GM21737 (cell line): Measurements from ENCODE around the gene CPN2.

Experiments
- ATAC-seq: cut with Tn5 transposase; IDR thresholded peaks from one replicate; pipeline ENCODE4 v1.9.1; 2021; ENCODE audit warnings: mild to moderate bottlenecking, moderate library complexity; ENCODE audit not compliant: unreplicated experiment

CPN2 gene

GRCh38 chr3:194330579-194330978, 20.5 kb downstream of the CPN2 start:
- no peak for ATAC-seq

DNA sequence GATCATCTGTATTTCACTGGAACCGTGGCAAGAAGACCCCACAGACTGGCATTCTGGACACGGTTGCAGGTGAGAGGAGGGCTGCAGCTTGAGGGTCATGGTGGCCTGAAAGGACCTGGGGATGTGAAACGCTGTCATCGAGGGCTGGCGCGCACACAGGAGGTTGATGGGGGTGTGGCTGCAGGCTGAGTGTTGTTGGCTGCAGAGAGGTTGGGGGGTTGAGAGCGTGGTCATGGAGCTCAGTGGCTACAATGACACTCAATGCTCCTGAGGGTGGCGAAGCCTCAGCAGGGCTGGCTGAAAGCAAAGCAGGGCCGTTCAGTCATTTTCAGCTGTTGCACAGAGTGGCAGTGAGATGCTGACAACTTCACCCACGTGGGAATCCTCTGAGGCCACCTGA, 21.0 kb downstream of the CPN2 start:
- no peak for ATAC-seq

DNA sequence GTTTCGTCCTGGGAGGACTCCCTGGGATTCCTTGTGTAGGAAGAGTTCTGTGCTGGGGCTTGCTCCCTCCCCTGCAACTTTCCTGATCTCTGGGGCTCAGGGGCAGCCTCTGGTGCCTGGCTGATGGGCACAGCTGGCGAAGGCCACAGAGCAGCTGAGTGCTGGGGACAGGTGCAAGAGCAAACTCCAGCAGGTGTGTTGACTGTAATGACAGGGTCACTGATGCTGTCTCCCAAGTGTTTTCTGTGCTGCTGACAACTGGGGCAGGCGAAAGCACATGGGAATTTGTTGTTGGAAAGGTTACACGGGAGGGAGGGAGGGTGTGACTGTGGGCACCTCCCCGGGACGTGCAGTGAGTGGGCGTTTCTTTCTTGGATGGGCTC, 21.6 kb downstream of the CPN2 start:
- ATAC-seq = no peak

DNA sequence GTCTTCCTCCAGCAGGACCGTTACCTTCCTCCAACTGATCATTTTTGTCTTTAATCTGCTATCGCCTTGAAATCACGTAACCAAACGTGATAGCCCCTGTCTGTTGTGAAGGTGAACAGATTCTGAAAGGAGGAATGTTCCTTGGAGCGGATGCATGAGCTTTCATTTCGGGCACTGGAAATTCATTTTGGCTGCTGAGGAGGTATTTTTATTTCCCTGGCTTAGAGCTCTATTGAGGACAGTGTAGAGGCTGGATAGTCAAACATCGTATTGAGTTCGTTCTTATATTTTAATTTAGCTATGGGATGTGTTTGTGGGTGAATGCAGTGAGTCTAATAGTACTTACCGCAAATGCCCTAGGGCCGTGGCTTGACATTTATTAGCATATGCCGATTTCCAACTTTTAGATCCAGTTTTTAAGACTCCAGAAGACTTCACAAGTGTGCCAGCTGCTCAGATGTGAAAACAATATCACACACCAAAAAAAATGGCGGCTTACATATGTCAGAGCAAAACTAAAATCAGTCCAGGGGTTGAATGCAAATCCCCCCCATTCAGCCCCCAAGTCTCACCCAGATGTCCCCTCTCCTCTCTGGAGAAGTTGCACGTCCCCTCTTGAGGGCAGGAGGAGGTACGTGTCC, 22.1 kb downstream of the CPN2 start:
- no peak for ATAC-seq

- ATAC-seq = no peak
Measured at GRCh38 chr3:194328053-194328657, 23.0 kb downstream of the CPN2 start.

DNA sequence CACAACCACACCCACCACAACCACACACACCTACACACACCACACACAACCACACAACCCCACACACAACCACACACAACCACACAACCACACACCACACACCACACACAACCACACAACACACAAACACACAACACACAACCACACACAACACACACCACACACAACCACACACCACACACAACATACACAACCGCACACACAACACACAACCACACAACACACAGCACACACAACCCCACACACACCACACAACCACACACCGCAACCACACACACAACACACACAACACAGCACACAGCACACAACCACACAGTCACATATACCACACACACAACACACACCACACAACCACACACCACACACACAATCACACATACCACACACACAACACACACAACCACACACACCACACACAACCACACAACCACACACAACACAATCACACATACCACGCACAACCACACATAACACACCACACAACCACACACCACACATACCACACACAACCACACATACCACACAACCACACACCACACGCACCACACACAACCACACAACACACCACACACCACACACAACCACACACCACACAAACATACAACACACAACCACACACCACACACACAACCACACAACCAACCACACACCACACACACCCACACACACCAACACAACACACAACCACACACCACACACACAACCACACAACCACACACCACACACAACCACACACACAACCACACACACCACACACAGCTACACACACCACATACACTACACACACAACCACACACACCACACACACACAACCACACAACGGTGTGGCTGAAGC, 23.7 kb downstream of the CPN2 start:
- no peak for ATAC-seq

- ATAC-seq = no peak
Measured at GRCh38 chr3:194326968-194327217, 24.2 kb downstream of the CPN2 start.

GRCh38 chr3:194326192-194326967, 24.7 kb downstream of the CPN2 start:
- ATAC-seq = no peak

GRCh38 chr3:194325424-194326153, 25.5 kb downstream of the CPN2 start:
- no peak for ATAC-seq

DNA sequence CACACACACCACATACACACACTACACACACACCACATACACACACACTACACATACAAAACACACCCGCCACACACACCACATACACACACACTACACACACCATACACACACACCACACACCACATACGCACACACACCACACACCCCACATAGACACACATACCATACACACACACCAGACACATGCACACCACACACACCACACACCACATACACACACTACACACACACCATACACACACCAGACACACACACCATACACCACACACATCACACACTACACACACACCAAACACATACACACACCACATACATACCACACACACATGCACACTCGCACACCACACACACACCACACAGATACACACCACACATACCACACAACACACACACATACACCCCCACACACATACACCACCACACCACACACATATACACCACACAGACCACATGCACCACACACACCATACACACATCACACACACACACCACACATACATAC, 26.3 kb downstream of the CPN2 start:
- ATAC-seq = no peak

GRCh38 chr3:194323785-194324735, 27.1 kb downstream of the CPN2 start:
- no peak for ATAC-seq

GRCh38 chr3:194322678-194323211, 28.4 kb downstream of the CPN2 start:
- ATAC-seq = no peak

DNA sequence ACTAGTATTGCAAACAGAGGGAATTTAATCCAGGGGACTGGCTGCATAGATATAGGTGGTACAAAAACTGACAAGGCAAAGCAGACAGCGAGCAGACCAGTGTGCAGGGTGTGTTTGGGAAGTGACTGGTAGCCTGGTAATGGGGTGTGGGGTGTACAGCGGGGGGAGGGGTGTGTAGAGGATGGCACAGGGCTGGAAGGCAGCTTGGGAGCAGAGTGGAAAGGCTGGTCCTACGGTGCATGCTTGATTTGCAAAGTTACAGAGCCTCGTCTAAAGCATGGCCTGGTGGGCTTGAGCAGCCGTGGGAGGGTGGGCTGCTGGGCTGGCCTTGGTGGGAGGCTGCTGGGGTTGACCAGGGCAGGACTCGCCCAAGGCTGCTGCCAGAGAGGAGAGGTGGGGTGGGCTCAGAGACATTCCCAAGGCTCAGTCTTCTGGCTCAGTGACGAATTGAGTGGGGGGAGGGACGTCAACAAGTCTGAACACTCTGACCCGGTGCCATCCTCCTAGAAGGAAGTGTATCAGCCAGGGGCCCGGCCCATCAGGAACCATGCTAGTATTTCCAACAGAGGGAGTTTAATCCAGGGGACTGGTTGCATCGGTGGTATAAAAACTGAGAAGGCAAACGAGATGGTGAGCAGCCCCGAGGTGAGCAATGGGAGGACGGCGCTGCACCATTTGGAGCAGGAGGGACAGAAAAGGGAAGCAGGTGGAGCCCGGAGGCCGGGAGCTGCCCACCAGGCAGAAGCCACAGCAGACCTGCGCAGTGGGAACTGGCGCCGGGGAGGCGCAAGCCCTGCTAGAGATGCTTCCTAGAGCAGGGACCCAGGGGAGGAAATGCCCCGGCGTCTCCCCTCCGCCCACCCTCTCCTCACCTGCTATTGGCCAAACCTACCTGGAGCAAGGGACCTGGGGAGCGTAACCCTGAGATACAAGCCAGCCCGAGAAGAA, 29.2 kb downstream of the CPN2 start:
- no peak for ATAC-seq

GRCh38 chr3:194320744-194321243, 30.3 kb downstream of the CPN2 start:
- ATAC-seq = no peak

DNA sequence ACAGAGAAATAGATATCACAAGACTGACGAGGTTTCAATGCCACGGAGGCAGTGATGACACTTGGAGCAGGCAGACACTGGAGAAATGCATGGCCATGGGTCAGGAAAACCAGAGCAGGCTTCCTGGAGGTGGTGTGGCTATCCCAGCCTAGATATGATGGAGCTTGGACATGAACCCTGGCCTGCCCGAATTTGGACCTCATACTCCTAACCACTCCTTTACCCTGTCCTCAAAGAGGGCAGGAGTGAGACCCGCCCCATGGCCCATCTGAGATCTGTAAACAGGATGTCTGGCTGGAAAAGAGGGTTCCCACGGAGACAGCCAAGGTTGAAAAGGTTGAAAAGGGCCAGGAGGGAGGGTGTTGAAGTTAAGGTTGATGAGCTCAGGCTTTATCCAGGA, 31.0 kb downstream of the CPN2 start:
- no peak for ATAC-seq

- ATAC-seq = no peak
Measured at GRCh38 chr3:194318511-194319161, 32.5 kb downstream of the CPN2 start.

GRCh38 chr3:194316918-194317317, 34.2 kb downstream of the CPN2 start:
- no peak for ATAC-seq

- ATAC-seq = peak; percentile 8
Measured at GRCh38 chr3:194315965-194316361, 35.2 kb downstream of the CPN2 start.
